ENCODE measurements around the gene ACACB.

Gene ACACB

GRCh38 chr12:109308534-109309380 is 192.4 kb downstream of the ACACB start, which contains the start of gene FOXN4:
Gene FOXN4 (minus strand): TSS chr12:109309284. CDS start chr12:109308321, 963 bp downstream.
- DNase-seq, result no peak

- DNase-seq, result no peak
Observed at GRCh38 chr12:109309381-109310246, 193.2 kb downstream of the ACACB start.

GRCh38 chr12:109310247-109311125 is 194.1 kb downstream of the ACACB start:
- no peak for DNase-seq

Data from central memory CD4-positive, alpha-beta T cell (primary cell).